Panc1 (cell line): ENCODE data around the gene STYXL1. TPM values are rescaled to one million over a fixed set of nuclear protein-coding genes. Genes with fewer than 3 reads are reported as not detected.
"Not testable (repeated sequence)": the region's sequence is repeated elsewhere in the genome, so short reads cannot be mapped to it uniquely, and the experiment has no call there.

Source experiments
- ATAC-seq: fragments of 200-7000 bp; cut with Tn5 transposase; 2 replicates; pipeline ENCODE4 v1.9.1; 2020; ENCODE audit warnings: mild to moderate bottlenecking, moderate library complexity
- BruUV-seq: library from RNA; stranded (reverse); fragments of 400-500 nt; replicated peaks from 2 replicates; lab custom pipeline; 2021; lab: Mats Ljungman, UMichigan
- CTCF ChIA-PET: fragments of 300-600 bp; sonication (Branson Sonifier 250); formaldehyde crosslinking; loops from one replicate; lab custom pipeline; 2022; ENCODE audit warnings: antibody characterized with exemption; lab: Charles Lee
- POLR2A ChIA-PET: fragments of 300-600 bp; sonication (Branson Sonifier 250); formaldehyde crosslinking; loops from one replicate; lab custom pipeline; 2022; ENCODE audit warnings: antibody characterized with exemption; lab: Charles Lee
- DNase-seq: peaks from one replicate; pipeline ENCODE4 v3.0.0-alpha.2; 2010; ENCODE audit warnings: low read depth, low spot score
- H3K27ac ChIP-seq: 2 replicates; pipeline ENCODE4 v1.5.1; 2011; ENCODE audit warnings: mild to moderate bottlenecking, low read length, inconsistent platforms
- H3K27me3 ChIP-seq: fragments of 200-500 bp; sonication (Bioruptor generic); 2 replicates; pipeline ENCODE4 v1.6.0; 2014; ENCODE audit warnings: low read length, inconsistent platforms; ENCODE audit not compliant: control insufficient read depth, insufficient read depth
- H3K36me3 ChIP-seq: fragments of 200-500 bp; sonication (Bioruptor generic); 2 replicates; pipeline ENCODE4 v1.5.1; 2014; ENCODE audit warnings: inconsistent platforms, mild to moderate bottlenecking, low read length, moderate library complexity; ENCODE audit not compliant: control insufficient read depth, insufficient read depth
- H3K4me1 ChIP-seq: 2 replicates; pipeline ENCODE4 v1.5.1; 2011; ENCODE audit warnings: inconsistent platforms, mild to moderate bottlenecking, low read length, moderate library complexity; ENCODE audit not compliant: control insufficient read depth, insufficient read depth
- H3K4me3 ChIP-seq, 2 experiments: 2 replicates each; pipeline ENCODE4 v1.5.1; 2011 to 2012; ENCODE audit warnings: low read depth in 2 of 2, low read length in 2 of 2, mild to moderate bottlenecking in 2 of 2, inconsistent platforms in 1 of 2, moderate library complexity in 1 of 2
- H3K9me3 ChIP-seq: fragments of 200-500 bp; sonication (Bioruptor generic); 2 replicates; pipeline ENCODE4 v1.5.1; 2014; ENCODE audit warnings: low read depth, mild to moderate bottlenecking, inconsistent platforms, low read length, moderate library complexity; ENCODE audit not compliant: control insufficient read depth, insufficient read depth
- CTCF ChIP-seq: fragments of 450-650 bp; IDR thresholded peaks from 2 replicates; pipeline ENCODE4 v1.5.1; 2017; ENCODE audit warnings: mild to moderate bottlenecking
- POLR2AphosphoS5 ChIP-seq: IDR thresholded peaks from 2 replicates; pipeline ENCODE4 v1.6.1; 2012; ENCODE audit warnings: mild to moderate bottlenecking, low read depth, low read length, moderate library complexity
- SIN3A ChIP-seq: IDR thresholded peaks from 2 replicates; pipeline ENCODE4 v1.6.1; 2012; ENCODE audit warnings: low read depth, mild to moderate bottlenecking, low read length, moderate library complexity, borderline replicate concordance; ENCODE audit not compliant: insufficient read depth
- TCF7L2 ChIP-seq: IDR thresholded peaks from 2 replicates; pipeline ENCODE4 v1.6.1; 2011; ENCODE audit warnings: mild to moderate bottlenecking, low read depth, low read length, inconsistent platforms
- in situ Hi-C: cut with HindIII; loops from 2 replicates; pipeline ENCODE4 v1.10.0; 2016; ENCODE audit warnings: low sequenced_read_pairs, low pct_unique_long_range_greater_than_20kb
- intact Hi-C: fragments of 100-400 bp; cut with micrococcal nuclease; formaldehyde crosslinking; loops from one replicate; pipeline ENCODE4 v1.10.0; 2022; ENCODE audit not compliant: unreplicated experiment
- total RNA-seq: library from RNA; stranded (reverse); gene quantifications from one replicate; pipeline ENCODE4 v1.2.1, GENCODE V29; 2021; ENCODE audit not compliant: unreplicated experiment
- TF ChIP-seq, protein P1 (sequence below), 2 experiments: IDR thresholded peaks; 2 replicates each; pipeline ENCODE4 v1.6.1; 2011 to 2012; ENCODE audit warnings: low read depth in 2 of 2, control low read depth in 1 of 2, low read length in 1 of 2, mild to moderate bottlenecking in 1 of 2, moderate library complexity in 1 of 2; ENCODE audit not compliant: insufficient read depth in 1 of 2

Gene STYXL1
- total RNA-seq, 1 experiment from 2014 or later, result 57.6 TPM

- DNase-seq, BruUV-seq, ATAC-seq, CTCF ChIA-PET, H3K27me3 ChIP-seq, H3K36me3 ChIP-seq, intact Hi-C loops, H3K27ac ChIP-seq, in situ Hi-C loops, H3K9me3 ChIP-seq, H3K4me3 ChIP-seq, POLR2A ChIA-PET, H3K4me1 ChIP-seq: not testable (repeated sequence)
Measured at GRCh38 chr7:76005004-76005403, 42.8 kb downstream of the STYXL1 start.

- Histone ChIP-seq H3K4me1 (no peaks in the 10 kb centered on the region), H3K27ac (no peak overlapping the region), H3K27me3 (no peaks in the 10 kb centered on the region), H3K36me3 (peaks cover 5% of the 10 kb centered on the region), H3K9me3 (no peaks in the 10 kb centered on the region), H3K4me3 (no peak overlapping the region)
- POLR2A ChIA-PET, result no interaction called here
- ATAC-seq (no peak), DNase-seq (no peak)
- in situ Hi-C loops (no loop called here), intact Hi-C loops (no loop called here)
- no TSS peak for BruUV-seq
- TF ChIP-seq, protein P1, sequence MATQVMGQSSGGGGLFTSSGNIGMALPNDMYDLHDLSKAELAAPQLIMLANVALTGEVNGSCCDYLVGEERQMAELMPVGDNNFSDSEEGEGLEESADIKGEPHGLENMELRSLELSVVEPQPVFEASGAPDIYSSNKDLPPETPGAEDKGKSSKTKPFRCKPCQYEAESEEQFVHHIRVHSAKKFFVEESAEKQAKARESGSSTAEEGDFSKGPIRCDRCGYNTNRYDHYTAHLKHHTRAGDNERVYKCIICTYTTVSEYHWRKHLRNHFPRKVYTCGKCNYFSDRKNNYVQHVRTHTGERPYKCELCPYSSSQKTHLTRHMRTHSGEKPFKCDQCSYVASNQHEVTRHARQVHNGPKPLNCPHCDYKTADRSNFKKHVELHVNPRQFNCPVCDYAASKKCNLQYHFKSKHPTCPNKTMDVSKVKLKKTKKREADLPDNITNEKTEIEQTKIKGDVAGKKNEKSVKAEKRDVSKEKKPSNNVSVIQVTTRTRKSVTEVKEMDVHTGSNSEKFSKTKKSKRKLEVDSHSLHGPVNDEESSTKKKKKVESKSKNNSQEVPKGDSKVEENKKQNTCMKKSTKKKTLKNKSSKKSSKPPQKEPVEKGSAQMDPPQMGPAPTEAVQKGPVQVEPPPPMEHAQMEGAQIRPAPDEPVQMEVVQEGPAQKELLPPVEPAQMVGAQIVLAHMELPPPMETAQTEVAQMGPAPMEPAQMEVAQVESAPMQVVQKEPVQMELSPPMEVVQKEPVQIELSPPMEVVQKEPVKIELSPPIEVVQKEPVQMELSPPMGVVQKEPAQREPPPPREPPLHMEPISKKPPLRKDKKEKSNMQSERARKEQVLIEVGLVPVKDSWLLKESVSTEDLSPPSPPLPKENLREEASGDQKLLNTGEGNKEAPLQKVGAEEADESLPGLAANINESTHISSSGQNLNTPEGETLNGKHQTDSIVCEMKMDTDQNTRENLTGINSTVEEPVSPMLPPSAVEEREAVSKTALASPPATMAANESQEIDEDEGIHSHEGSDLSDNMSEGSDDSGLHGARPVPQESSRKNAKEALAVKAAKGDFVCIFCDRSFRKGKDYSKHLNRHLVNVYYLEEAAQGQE (IDR thresholded peaks at IDR 0.05; ENCODE audit: insufficient read depth in 1 of 2, low read depth in 2 of 2, low read length in 1 of 2), result no peak
- TF ChIP-seq SIN3A, result no peak
- TF ChIP-seq TCF7L2, result no peak
- no peak for TF ChIP-seq POLR2AphosphoS5
- no peak for TF ChIP-seq CTCF
- CTCF ChIA-PET, result interaction anchor here (0.6 kb wide), 1 partner anchor 81 kb away, joined by 4 read pairs; no protein-coding TSS in a partner anchor
Measured at GRCh38 chr7:76003351-76003750, 44.4 kb downstream of the STYXL1 start.

DNA sequence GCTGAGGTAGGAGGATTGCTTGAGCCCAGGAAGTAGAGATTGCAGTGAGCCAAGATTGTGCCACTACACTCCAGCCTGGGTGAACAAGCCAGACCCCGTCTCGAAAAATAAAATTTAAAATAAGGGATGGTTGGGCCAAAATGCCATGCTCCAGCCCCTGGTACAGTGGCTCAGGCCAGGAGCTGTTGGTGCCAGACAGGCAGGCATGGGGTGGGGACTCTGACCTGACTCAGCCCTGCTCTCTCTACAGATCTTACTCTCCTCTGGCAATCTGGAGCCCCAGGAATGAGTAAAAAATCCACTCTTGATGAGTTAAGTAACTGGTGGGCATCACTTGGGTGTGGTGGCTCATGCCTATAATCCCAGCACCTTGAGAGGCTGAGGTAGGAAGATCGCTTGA is 45.0 kb downstream of the STYXL1 start:
- H3K9me3 ChIP-seq, result no peaks in the 10 kb centered on the region
- peaks cover 5% of the 10 kb centered on the region for H3K36me3 ChIP-seq
- intact Hi-C loops (no loop called here), in situ Hi-C loops (no loop called here)
- DNase-seq (no peak), ATAC-seq (no peak)
- no peaks in the 10 kb centered on the region for H3K4me1 ChIP-seq
- ChIA-PET POLR2A (no interaction called here), CTCF (interaction anchor here (0.6 kb wide), 1 partner anchor 81 kb away, joined by 4 read pairs; no protein-coding TSS in a partner anchor)
- H3K27ac ChIP-seq, result no peak overlapping the region
- H3K4me3 ChIP-seq, result no peak overlapping the region
- TF ChIP-seq SIN3A, result no peak
- no peak for TF ChIP-seq CTCF
- no peak for TF ChIP-seq POLR2AphosphoS5
- no peak for TF ChIP-seq TCF7L2
- TF ChIP-seq, protein P1 (IDR thresholded peaks at IDR 0.05; ENCODE audit: insufficient read depth in 1 of 2, low read depth in 2 of 2, low read length in 1 of 2), result no peak
- no peaks in the 10 kb centered on the region for H3K27me3 ChIP-seq
- BruUV-seq, result no TSS peak
